Measurements from ENCODE around the gene STK38. TPM values are rescaled to one million over a fixed set of nuclear protein-coding genes. Genes with fewer than 3 reads are reported as not detected.

Gene STK38
- total RNA-seq, 4 donors from 2014 or later, result 27.3 to 52.9 (median 44.5) TPM

DNA sequence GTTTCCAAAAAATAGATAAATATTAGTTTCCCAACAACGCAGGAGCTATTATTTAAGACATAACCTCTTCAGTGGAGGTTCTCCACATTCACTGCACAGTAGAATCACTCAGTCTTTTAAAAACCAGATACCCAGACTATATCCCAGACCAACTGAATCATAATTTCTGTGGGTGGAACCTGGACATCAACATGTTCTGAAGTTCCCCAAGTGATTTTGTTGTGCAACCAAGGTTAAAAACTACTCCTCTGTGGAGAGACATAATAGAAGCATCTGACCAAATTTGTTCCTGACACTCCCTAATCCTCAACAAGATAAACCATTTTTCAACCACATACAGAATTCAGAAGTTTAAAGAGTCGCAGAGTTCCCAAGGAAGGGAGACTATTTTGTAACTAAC, 42.3 kb downstream of the STK38 start:
- TF ChIP-seq, protein P1, sequence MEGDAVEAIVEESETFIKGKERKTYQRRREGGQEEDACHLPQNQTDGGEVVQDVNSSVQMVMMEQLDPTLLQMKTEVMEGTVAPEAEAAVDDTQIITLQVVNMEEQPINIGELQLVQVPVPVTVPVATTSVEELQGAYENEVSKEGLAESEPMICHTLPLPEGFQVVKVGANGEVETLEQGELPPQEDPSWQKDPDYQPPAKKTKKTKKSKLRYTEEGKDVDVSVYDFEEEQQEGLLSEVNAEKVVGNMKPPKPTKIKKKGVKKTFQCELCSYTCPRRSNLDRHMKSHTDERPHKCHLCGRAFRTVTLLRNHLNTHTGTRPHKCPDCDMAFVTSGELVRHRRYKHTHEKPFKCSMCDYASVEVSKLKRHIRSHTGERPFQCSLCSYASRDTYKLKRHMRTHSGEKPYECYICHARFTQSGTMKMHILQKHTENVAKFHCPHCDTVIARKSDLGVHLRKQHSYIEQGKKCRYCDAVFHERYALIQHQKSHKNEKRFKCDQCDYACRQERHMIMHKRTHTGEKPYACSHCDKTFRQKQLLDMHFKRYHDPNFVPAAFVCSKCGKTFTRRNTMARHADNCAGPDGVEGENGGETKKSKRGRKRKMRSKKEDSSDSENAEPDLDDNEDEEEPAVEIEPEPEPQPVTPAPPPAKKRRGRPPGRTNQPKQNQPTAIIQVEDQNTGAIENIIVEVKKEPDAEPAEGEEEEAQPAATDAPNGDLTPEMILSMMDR (IDR thresholded peaks at IDR 0.05; ENCODE audit: low read depth), result no peak

DNA sequence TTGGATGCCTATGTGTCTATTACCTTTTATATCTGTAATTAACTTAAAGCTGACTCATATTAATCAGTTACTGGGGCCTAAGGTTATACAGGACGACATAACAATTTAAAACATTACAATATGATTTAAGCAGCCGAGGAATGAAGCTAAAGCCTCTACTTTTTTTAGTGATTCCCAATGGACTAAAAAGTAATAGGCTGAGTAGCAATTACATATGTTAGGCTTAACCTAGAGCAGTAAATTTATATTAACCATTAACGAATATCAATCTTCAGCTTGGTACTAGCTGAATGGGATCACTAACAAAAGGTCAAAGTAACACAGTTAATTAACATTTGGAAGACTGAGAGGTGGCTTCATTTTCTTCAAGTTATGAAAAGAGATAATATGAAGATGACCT, 43.1 kb downstream of the STK38 start:
- TF ChIP-seq, protein P1 (IDR thresholded peaks at IDR 0.05; ENCODE audit: low read depth), result no peak

DNA sequence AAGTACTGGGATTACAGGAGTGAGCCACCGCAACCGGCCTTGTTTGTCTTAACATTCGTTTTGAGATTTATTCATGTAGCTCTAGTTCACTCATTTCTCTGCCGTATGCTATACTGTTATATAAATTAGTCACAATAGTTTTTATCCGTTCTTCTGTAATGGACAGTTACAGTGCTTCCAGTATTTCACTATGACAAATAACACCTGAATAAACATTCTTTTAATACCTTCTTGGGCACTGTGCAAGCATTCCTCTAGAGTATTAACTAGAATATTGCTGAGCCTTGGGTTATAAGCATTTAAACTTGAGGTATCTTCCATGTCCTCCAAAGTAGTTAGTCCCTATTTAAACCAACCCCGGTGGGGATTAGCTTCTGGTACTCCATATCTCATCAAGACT, 45.6 kb downstream of the STK38 start:
- TF ChIP-seq, protein P1 (IDR thresholded peaks at IDR 0.05; ENCODE audit: low read depth), result no peak

DNA sequence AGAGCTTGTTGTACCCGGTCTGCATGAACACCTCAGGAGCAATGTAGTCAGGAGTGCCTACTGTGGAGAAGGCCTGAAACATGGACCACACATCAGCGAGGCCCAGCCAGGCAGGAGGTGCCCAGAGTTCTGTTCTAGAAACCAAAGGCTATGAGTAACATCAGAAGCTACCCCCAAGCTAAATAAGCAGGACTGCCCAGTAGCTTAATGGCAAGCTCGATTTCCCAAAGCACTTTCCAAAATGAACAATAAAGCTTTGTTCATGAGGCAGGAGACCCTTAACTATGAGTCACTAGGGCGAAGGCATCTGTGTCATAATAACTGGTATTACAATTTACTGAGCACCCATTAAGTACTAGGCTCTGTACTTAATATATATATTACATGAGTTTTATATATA, 47.4 kb downstream of the STK38 start:
- TF ChIP-seq, protein P1 (IDR thresholded peaks at IDR 0.05; ENCODE audit: low read depth), result no peak

DNA sequence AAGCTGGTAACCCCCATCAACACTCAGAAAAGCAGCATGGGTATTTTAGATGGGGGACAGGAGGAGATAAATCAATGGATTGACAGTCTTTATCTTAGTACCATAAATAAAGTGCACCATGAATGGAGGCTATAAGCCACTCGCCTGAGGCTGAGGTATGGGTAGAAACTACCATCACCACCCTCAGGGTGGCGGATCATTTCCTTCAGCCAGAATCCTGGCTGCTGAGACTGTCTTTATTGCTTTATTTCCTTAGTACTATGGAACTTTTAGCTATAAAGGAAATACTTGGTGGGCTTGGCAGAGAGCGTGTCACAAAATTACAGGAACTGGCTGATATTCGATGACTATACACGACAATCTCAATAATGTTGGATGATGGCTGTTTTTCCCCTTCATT, 52.2 kb downstream of the STK38 start:
- TF ChIP-seq, protein P1 (IDR thresholded peaks at IDR 0.05; ENCODE audit: low read depth), result no peak

DNA sequence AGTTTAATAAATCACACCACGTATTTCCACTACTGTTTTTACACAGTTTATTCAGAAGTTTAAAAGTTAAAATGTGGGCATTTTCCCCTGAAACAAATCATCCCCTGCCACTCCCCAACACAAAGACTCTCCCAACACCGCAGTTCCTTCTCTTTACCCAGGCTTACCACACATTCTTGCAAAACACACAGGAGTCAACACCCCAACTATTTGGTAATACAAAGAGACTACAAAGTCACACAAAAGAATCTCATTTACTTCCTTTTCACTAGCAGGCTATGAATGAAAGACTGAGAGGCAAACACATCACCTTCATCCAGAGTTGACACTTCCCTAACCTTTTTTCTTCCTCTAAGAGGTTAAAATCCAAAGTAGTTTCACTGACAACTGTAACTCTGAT, 53.4 kb downstream of the STK38 start:
- TF ChIP-seq, protein P1 (IDR thresholded peaks at IDR 0.05; ENCODE audit: low read depth), result no peak

DNA sequence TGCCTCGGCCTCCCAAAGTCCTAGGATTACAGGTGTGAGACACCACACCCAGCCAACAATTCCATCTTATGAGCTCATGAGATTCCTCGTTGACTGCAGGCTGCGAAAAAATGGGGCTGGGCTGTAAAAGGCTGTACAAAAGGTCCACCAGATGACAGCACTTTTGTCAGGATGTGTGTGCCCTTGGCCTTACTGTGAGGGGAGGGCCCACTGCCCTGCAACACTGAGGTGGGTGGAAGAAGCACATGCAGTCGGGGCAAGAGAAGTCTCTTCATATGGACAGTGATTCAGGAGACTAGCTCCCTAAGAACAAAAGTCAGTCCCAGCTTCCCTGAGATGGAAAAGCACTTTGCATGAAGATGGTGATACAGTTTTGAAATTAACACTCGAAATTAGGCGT, 54.0 kb downstream of the STK38 start:
- TF ChIP-seq, protein P1 (IDR thresholded peaks at IDR 0.05; ENCODE audit: low read depth), result no peak

Data from subcutaneous adipose tissue (tissue), 4 donors.